Skeletal muscle tissue (tissue), 4 donors: ENCODE data around the gene PHGDH. TPM values are rescaled to one million over a fixed set of nuclear protein-coding genes. Genes with fewer than 3 reads are reported as not detected.

ENCODE experiments used
- H3K27ac ChIP-seq: one replicate; pipeline ENCODE4 v1.7.0; 2013; ENCODE audit warnings: mild to moderate bottlenecking, low read depth, low read length, inconsistent platforms
- H3K27me3 ChIP-seq, 3 donors: one replicate each; pipeline ENCODE4 v1.7.0; 2013; ENCODE audit warnings: low read length in 3 of 3; ENCODE audit not compliant: control insufficient read depth in 3 of 3, insufficient read depth in 3 of 3
- H3K36me3 ChIP-seq, 3 donors: one replicate each; pipeline ENCODE4 v1.7.0; 2013; ENCODE audit warnings: low read length in 3 of 3; ENCODE audit not compliant: control insufficient read depth in 3 of 3, insufficient read depth in 3 of 3
- H3K4me1 ChIP-seq, 3 donors: one replicate each; pipeline ENCODE4 v1.7.0; 2013; ENCODE audit warnings: low read length in 3 of 3, mild to moderate bottlenecking in 3 of 3; ENCODE audit not compliant: control insufficient read depth in 3 of 3, insufficient read depth in 3 of 3
- H3K4me3 ChIP-seq, 3 donors: one replicate each; pipeline ENCODE4 v1.7.0; 2013; ENCODE audit warnings: low read length in 3 of 3
- H3K9ac ChIP-seq, 3 donors: one replicate each; pipeline ENCODE4 v1.7.0; 2013; ENCODE audit warnings: low read length in 3 of 3, mild to moderate bottlenecking in 3 of 3, moderate library complexity in 2 of 3, low read depth in 1 of 3
- H3K9me3 ChIP-seq, 3 donors: one replicate each; pipeline ENCODE4 v1.7.0; 2013; ENCODE audit warnings: low read length in 3 of 3; ENCODE audit not compliant: control insufficient read depth in 3 of 3
- total RNA-seq: library from RNA; depleted of rRNA; stranded (reverse); fragments of >200 nt; gene quantifications from one replicate; pipeline ENCODE4 v1.2.3, GENCODE V29; 2014
- donor health status: Osteomylitis.

Gene PHGDH
- total RNA-seq, 1 donor from 2014 or later = 50.1 TPM

GRCh38 chr1:119713039-119713748, 1.5 kb downstream of the PHGDH start:
- H3K9ac ChIP-seq = peak overlapping the region in 1 of 3 donors; percentile 40
- peaks cover 16 to 25% (median 24%) of the 10 kb centered on the region in 3 donors for H3K4me1 ChIP-seq
- peaks cover 2 to 16% (median 14%) of the 10 kb centered on the region in 3 donors for H3K27me3 ChIP-seq
- H3K27ac ChIP-seq = no peak overlapping the region
- H3K4me3 ChIP-seq = peak overlapping the region; percentile 0 to 41 (median 1)
- H3K36me3 ChIP-seq = no peaks in the 10 kb centered on the region
- H3K9me3 ChIP-seq = no peaks in the 10 kb centered on the region

- Histone ChIP-seq H3K4me1 (peaks cover 16 to 25% (median 24%) of the 10 kb centered on the region in 3 donors), H3K4me3 (no peak overlapping the region), H3K27me3 (peaks cover 2 to 16% (median 14%) of the 10 kb centered on the region in 3 donors), H3K9me3 (no peaks in the 10 kb centered on the region), H3K27ac (no peak overlapping the region), H3K36me3 (no peaks in the 10 kb centered on the region), H3K9ac (no peak overlapping the region)
These were observed 2.2 kb downstream of the PHGDH start for GRCh38 chr1:119713749-119714456.

DNA sequence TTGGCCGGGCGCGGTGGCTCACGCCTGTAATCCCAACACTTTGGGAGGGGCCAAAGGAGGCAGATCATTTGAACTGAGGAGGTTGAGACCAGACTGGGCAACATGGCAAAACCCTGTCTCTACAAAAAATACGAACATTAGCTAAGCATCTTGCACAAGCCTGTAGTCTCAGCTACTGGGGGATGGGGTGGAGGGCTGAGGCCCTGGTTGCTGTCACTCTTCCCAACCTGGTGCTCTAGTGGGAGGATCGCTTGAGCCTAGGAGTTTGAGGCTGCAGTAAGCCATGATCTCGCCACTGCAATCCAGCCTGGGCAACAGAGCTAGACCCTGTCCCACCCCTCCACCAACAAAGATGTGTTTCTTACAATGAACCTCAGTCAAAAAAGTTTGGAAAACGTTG, 2.8 kb downstream of the PHGDH start:
- Histone ChIP-seq H3K27ac (no peak overlapping the region), H3K36me3 (no peaks in the 10 kb centered on the region), H3K4me3 (no peak overlapping the region)

DNA sequence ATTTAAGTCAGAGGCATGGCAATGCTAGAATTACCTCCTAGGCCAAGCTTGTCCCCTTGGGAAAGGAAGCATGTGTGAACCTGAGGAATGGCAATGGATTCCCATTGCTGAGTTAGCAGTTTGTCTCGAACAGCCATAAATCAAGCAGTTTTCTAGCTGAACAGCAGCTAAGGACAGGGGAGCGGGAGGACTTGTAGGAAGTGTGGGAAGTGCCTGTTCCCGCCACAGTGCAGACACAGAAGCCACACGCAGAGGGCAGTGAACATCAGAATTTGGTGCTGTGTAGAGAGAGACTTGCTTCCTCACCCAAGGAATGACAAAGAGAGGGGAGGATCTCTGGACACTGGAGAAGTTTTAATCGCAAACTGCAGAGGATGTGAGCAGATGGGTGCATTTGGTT, 3.8 kb downstream of the PHGDH start:
- Histone ChIP-seq H3K4me3 (no peak overlapping the region), H3K27me3 (peaks cover 2 to 16% (median 14%) of the 10 kb centered on the region in 3 donors), H3K36me3 (no peaks in the 10 kb centered on the region)

More for the DNA sequence above, 2.8 kb downstream of the PHGDH start:
- Histone ChIP-seq H3K9ac (no peak overlapping the region), H3K9me3 (no peaks in the 10 kb centered on the region), H3K4me1 (peaks cover 16 to 25% (median 24%) of the 10 kb centered on the region in 3 donors), H3K27me3 (peaks cover 2 to 16% (median 14%) of the 10 kb centered on the region in 3 donors)

GRCh38 chr1:119718409-119718808, 6.7 kb downstream of the PHGDH start:
- peaks cover 0 to 1% (median under 1%) of the 10 kb centered on the region in 3 donors for H3K27me3 ChIP-seq
- no peak overlapping the region for H3K4me3 ChIP-seq
- no peaks in the 10 kb centered on the region for H3K9me3 ChIP-seq
- H3K4me1 ChIP-seq = peaks cover 1 to 14% (median 9%) of the 10 kb centered on the region in 3 donors
- H3K27ac ChIP-seq = no peak overlapping the region
- no peaks in the 10 kb centered on the region for H3K36me3 ChIP-seq
- no peak overlapping the region for H3K9ac ChIP-seq

More for the DNA sequence above, 3.8 kb downstream of the PHGDH start:
- Histone ChIP-seq H3K27ac (no peak overlapping the region), H3K9ac (no peak overlapping the region), H3K4me1 (peaks cover 16 to 25% (median 24%) of the 10 kb centered on the region in 3 donors), H3K9me3 (no peaks in the 10 kb centered on the region)

DNA sequence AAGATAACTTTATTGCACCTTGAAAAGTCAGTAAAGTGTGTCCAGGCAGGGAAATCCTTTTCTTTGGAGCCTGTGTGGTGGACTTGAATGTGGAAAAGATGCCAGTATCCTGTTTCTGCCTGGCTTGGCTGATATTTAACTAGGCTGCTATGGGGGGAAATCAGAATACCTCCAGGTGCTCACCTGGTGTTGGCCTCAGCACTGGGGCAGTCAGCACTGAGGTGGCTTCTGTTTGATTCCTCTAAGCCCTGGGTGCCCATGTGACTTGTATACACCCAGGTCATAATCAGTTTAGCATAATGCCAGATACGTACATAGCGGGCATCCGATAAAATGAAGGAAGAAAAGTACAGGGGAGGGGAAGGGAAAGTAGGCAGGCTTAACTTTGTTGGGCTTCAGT, 7.2 kb downstream of the PHGDH start:
- Histone ChIP-seq H3K4me1 (peaks cover 0 to 8% (median 4%) of the 10 kb centered on the region in 3 donors), H3K27ac (no peak overlapping the region)

GRCh38 chr1:119720866-119721440, 9.2 kb downstream of the PHGDH start:
- Histone ChIP-seq H3K4me1 (no peaks in the 10 kb centered on the region), H3K36me3 (no peaks in the 10 kb centered on the region), H3K9me3 (no peaks in the 10 kb centered on the region), H3K4me3 (no peak overlapping the region), H3K9ac (no peak overlapping the region), H3K27me3 (no peaks in the 10 kb centered on the region), H3K27ac (no peak overlapping the region)

More for the DNA sequence above, 7.2 kb downstream of the PHGDH start:
- no peak overlapping the region for H3K9ac ChIP-seq
- H3K4me3 ChIP-seq = no peak overlapping the region
- H3K27me3 ChIP-seq = no peaks in the 10 kb centered on the region
- no peaks in the 10 kb centered on the region for H3K9me3 ChIP-seq
- no peaks in the 10 kb centered on the region for H3K36me3 ChIP-seq

DNA sequence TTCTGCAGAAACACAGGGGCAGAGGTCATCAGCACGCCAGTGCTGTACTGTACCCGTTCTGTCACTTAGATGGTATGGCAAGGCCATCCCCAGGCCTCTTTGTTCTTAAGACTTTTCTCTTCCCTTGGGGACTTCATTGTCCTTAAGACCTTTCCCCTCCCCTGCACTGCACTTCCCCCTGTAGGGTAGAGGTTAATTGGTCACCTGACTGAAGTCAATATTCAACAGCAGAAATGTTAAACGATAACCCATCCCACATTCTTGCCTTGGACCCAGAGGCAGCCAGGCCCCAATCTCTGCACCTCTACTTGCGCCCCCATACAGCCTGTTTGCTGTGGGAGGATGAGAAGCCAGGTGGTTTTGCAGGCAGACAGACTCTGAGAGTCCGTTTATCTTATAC, 10.2 kb downstream of the PHGDH start:
- no peaks in the 10 kb centered on the region for H3K36me3 ChIP-seq
- H3K27ac ChIP-seq = no peak overlapping the region
- H3K27me3 ChIP-seq = no peaks in the 10 kb centered on the region
- H3K9me3 ChIP-seq = no peaks in the 10 kb centered on the region
- no peak overlapping the region for H3K9ac ChIP-seq
- no peak overlapping the region for H3K4me3 ChIP-seq
- H3K4me1 ChIP-seq = no peaks in the 10 kb centered on the region

- Histone ChIP-seq H3K36me3 (no peaks in the 10 kb centered on the region), H3K27me3 (no peaks in the 10 kb centered on the region)
These were observed 13.0 kb downstream of the PHGDH start for GRCh38 chr1:119724611-119725218.

More at GRCh38 chr1:119724611-119725218, 13.0 kb downstream of the PHGDH start:
- no peaks in the 10 kb centered on the region for H3K9me3 ChIP-seq
- H3K9ac ChIP-seq = no peak overlapping the region
- H3K4me1 ChIP-seq = no peaks in the 10 kb centered on the region
- no peak overlapping the region for H3K27ac ChIP-seq
- H3K4me3 ChIP-seq = no peak overlapping the region
